Body of pancreas (tissue), 4 donors: Measurements from ENCODE around the gene AGBL4.

ENCODE experiments used
- CTCF ChIP-seq, 7 experiments: fragments of 450-650 bp in 4 of 7; fragments of 200-600 bp in 3 of 7; sonication (generic) in 3 of 7; IDR thresholded peaks; one replicate each; pipeline ENCODE4 v1.5.1; 2016 to 2019; ENCODE audit warnings: antibody characterized with exemption in 7 of 7
- POLR2A ChIP-seq, 3 donors: fragments of 450-650 bp; IDR thresholded peaks; one replicate each; pipeline ENCODE4 v1.6.1; 2016; ENCODE audit warnings: antibody characterized with exemption in 3 of 3, mild to moderate bottlenecking in 2 of 3

DNA sequence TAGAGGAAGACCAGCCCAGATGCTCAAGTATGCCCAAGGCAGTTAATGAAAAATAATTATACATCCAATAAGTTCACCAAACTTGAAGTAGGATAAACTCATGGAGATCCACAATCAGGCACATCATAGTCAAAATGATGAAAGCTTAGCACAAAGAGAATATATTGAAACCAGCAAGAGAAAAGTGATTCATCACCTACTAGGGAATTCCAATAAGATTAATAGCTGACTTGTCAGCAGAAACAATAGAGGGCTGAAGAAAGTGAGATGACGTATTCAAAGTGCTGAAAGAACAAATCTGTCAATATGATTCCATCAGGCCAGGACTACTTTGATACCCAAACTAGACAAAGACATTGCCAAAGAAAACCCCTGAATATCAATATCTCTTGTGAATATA lies 995.4 kb downstream of the AGBL4 start:
- no peak for TF ChIP-seq CTCF (IDR thresholded peaks at IDR 0.05)
- TF ChIP-seq POLR2A (IDR thresholded peaks at IDR 0.05) = no peak
